GM21381 (cell line): Measurements from ENCODE around the gene RERE.
"Not testable (repeated sequence)": the region's sequence is repeated elsewhere in the genome, so short reads cannot be mapped to it uniquely, and the experiment has no call there.

ENCODE experiments used
- ATAC-seq: cut with Tn5 transposase; IDR thresholded peaks from one replicate; pipeline ENCODE4 v1.9.1; 2021; ENCODE audit warnings: mild to moderate bottlenecking, moderate library complexity; ENCODE audit not compliant: unreplicated experiment

RERE gene

GRCh38 chr1:8464377-8464776 is 353.1 kb downstream of the RERE start:
- ATAC-seq: no peak

GRCh38 chr1:8463144-8463927 is 354.1 kb downstream of the RERE start:
- no peak for ATAC-seq

- ATAC-seq: no peak
Measured at GRCh38 chr1:8462371-8462892, 355.0 kb downstream of the RERE start.

- no peak for ATAC-seq
Measured at GRCh38 chr1:8461351-8462110, 355.9 kb downstream of the RERE start.

- no peak for ATAC-seq
Measured at GRCh38 chr1:8460784-8461183, 356.7 kb downstream of the RERE start.

- no peak for ATAC-seq
Measured at GRCh38 chr1:8460132-8460544, 357.3 kb downstream of the RERE start.

GRCh38 chr1:8458607-8459006 is 358.8 kb downstream of the RERE start:
- ATAC-seq: no peak

- no peak for ATAC-seq
Measured at GRCh38 chr1:8457760-8458381, 359.6 kb downstream of the RERE start.

GRCh38 chr1:8456991-8457390 is 360.4 kb downstream of the RERE start:
- no peak for ATAC-seq

- no peak for ATAC-seq
Measured at GRCh38 chr1:8456308-8456912, 361.0 kb downstream of the RERE start.

- ATAC-seq: no peak
Measured at GRCh38 chr1:8455700-8456307, 361.6 kb downstream of the RERE start.

GRCh38 chr1:8450312-8450711 is 367.1 kb downstream of the RERE start:
- no peak for ATAC-seq

- ATAC-seq: no peak
Measured at GRCh38 chr1:8448911-8449661, 368.4 kb downstream of the RERE start.

GRCh38 chr1:8448505-8448904 is 368.9 kb downstream of the RERE start:
- ATAC-seq: not testable (repeated sequence)

- no peak for ATAC-seq
Measured at GRCh38 chr1:8447616-8448150, 369.8 kb downstream of the RERE start.

GRCh38 chr1:8446119-8446518 is 371.3 kb downstream of the RERE start:
- ATAC-seq: not testable (repeated sequence)

- ATAC-seq: no peak
Measured at GRCh38 chr1:8443558-8444194, 373.8 kb downstream of the RERE start.

- no peak for ATAC-seq
Measured at GRCh38 chr1:8441426-8441825, 376.0 kb downstream of the RERE start.

GRCh38 chr1:8439015-8439702 is 378.3 kb downstream of the RERE start:
- peak; percentile 58 for ATAC-seq
